Measurements from ENCODE around the gene MECP2.

DNA sequence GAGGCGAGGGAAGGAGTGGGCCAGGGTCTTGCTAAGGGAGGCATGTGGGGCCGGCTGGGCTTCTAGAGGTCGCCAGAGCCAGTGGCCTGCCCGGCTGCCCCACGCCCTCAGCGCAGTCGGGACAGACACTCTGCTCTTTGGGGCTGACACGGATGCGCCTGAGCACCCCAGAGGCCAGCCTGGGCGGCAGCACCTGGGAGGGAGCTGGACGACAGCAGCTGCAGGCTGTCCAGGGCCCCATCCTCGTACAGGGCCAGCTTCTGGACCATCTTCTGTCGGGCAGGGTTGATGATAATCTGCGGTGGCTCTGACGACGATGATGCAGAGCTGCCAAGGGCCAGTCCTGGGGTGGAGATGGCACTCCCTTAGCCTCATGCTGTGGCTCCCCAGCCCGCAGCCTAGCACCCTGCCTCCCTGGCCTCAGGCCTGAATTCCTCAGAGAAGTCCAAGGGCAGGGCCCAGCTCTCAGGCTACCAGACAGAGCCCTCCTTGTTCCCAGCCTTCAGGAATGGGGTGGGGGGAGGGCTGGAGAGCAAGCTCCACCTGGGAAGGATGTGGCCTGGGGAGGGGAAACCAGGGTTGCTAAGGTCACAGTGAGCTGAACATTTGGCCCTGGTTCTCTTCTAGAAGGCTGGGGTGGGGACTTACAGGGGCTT, 85.1 kb downstream of the MECP2 start:
- TF ChIP-seq, protein P1, sequence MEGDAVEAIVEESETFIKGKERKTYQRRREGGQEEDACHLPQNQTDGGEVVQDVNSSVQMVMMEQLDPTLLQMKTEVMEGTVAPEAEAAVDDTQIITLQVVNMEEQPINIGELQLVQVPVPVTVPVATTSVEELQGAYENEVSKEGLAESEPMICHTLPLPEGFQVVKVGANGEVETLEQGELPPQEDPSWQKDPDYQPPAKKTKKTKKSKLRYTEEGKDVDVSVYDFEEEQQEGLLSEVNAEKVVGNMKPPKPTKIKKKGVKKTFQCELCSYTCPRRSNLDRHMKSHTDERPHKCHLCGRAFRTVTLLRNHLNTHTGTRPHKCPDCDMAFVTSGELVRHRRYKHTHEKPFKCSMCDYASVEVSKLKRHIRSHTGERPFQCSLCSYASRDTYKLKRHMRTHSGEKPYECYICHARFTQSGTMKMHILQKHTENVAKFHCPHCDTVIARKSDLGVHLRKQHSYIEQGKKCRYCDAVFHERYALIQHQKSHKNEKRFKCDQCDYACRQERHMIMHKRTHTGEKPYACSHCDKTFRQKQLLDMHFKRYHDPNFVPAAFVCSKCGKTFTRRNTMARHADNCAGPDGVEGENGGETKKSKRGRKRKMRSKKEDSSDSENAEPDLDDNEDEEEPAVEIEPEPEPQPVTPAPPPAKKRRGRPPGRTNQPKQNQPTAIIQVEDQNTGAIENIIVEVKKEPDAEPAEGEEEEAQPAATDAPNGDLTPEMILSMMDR (IDR thresholded peaks at IDR 0.05): no peak
- no peak for TF ChIP-seq POLR2A (IDR thresholded peaks at IDR 0.05)

Measured in lower leg skin (tissue), 3 donors.